AG10803 (cell line): ENCODE data around the gene OOSP4B.

Experiments
- DNase-seq: peaks from one replicate; pipeline ENCODE4 v3.0.0; 2010; ENCODE audit warnings: low read depth
- H3K4me3 ChIP-seq: 2 replicates; pipeline ENCODE4 v1.5.1; 2011; ENCODE audit warnings: mild to moderate bottlenecking, low read length, control low read depth
- CTCF ChIP-seq: conservative IDR thresholded peaks from 2 replicates; pipeline ENCODE4 v1.5.1; 2011; ENCODE audit warnings: mild to moderate bottlenecking, low read length, control low read depth, inconsistent platforms

Gene OOSP4B

GRCh38 chr11:59984368-59984767, 32.6 kb upstream of the OOSP4B start:
- no peak for TF ChIP-seq CTCF
- no peak for DNase-seq
- no peak overlapping the region for H3K4me3 ChIP-seq

GRCh38 chr11:59990421-59990820, 26.6 kb upstream of the OOSP4B start:
- no peak for DNase-seq
- H3K4me3 ChIP-seq, result no peak overlapping the region
- no peak for TF ChIP-seq CTCF

- no peak for DNase-seq
- no peak for TF ChIP-seq CTCF
- H3K4me3 ChIP-seq, result no peak overlapping the region
Observed at GRCh38 chr11:59992425-59992824, 24.6 kb upstream of the OOSP4B start.

GRCh38 chr11:59997800-59998199, 19.2 kb upstream of the OOSP4B start:
- no peak overlapping the region for H3K4me3 ChIP-seq
- no peak for DNase-seq
- TF ChIP-seq CTCF, result no peak

GRCh38 chr11:59999691-60000090, 17.3 kb upstream of the OOSP4B start:
- TF ChIP-seq CTCF, result no peak
- no peak overlapping the region for H3K4me3 ChIP-seq
- no peak for DNase-seq

- no peak for DNase-seq
- TF ChIP-seq CTCF, result no peak
- H3K4me3 ChIP-seq, result no peak overlapping the region
Observed at GRCh38 chr11:60003729-60004128, 13.3 kb upstream of the OOSP4B start.

- H3K4me3 ChIP-seq, result no peak overlapping the region
- no peak for TF ChIP-seq CTCF
- no peak for DNase-seq
Observed at GRCh38 chr11:60005360-60005759, 11.6 kb upstream of the OOSP4B start.
